KMS-11 (cell line): ENCODE data around the gene CPA5.

Experiments used
- H2AFZ ChIP-seq: fragments of 200-600 bp; sonication (generic); 2 replicates; pipeline ENCODE4 v1.6.1; 2016; ENCODE audit warnings: antibody characterized with exemption, mixed run types, low read depth
- H3K27ac ChIP-seq: fragments of 200-600 bp; sonication (generic); 2 replicates; pipeline ENCODE4 v1.6.1; 2016; ENCODE audit warnings: mild to moderate bottlenecking, mixed run types
- H3K27me3 ChIP-seq: fragments of 200-600 bp; sonication (generic); 2 replicates; pipeline ENCODE4 v1.6.1; 2017; ENCODE audit warnings: mild to moderate bottlenecking, low read depth, mixed run types, moderate library complexity; ENCODE audit not compliant: insufficient read depth
- H3K36me3 ChIP-seq: fragments of 200-600 bp; sonication (generic); 2 replicates; pipeline ENCODE4 v1.6.1; 2017; ENCODE audit warnings: mild to moderate bottlenecking, mixed run types; ENCODE audit not compliant: insufficient read depth
- H3K4me1 ChIP-seq: fragments of 200-600 bp; sonication (generic); 2 replicates; pipeline ENCODE4 v1.6.1; 2016; ENCODE audit warnings: mild to moderate bottlenecking, low read depth, mixed run types; ENCODE audit not compliant: poor library complexity, severe bottlenecking
- H3K4me2 ChIP-seq: fragments of 200-600 bp; sonication (generic); 2 replicates; pipeline ENCODE4 v1.7.0; 2016; ENCODE audit warnings: mild to moderate bottlenecking, mixed run types
- H3K4me3 ChIP-seq: fragments of 200-600 bp; sonication (generic); IDR thresholded peaks from 2 replicates; pipeline ENCODE4 v1.6.1; 2017; ENCODE audit warnings: low read depth, low read length, mixed read lengths; ENCODE audit not compliant: insufficient read depth
- H3K79me2 ChIP-seq: fragments of 200-600 bp; sonication (generic); 2 replicates; pipeline ENCODE4 v1.6.1; 2016; ENCODE audit warnings: low read depth, mixed run types; ENCODE audit not compliant: insufficient read depth
- H3K9ac ChIP-seq: fragments of 200-600 bp; sonication (generic); 2 replicates; pipeline ENCODE4 v1.6.1; 2016; ENCODE audit warnings: mild to moderate bottlenecking, mixed run types
- H4K20me1 ChIP-seq: fragments of 200-600 bp; sonication (generic); 2 replicates; pipeline ENCODE4 v1.6.1; 2016; ENCODE audit warnings: mild to moderate bottlenecking, mixed run types; ENCODE audit not compliant: insufficient read depth
- TF ChIP-seq, protein P1 (sequence below): fragments of 200-600 bp; sonication (generic); conservative IDR thresholded peaks from 2 replicates; pipeline ENCODE4 v1.6.1; 2017; ENCODE audit warnings: low read depth, mild to moderate bottlenecking, antibody characterized with exemption, low read length, moderate library complexity, mixed read lengths

CPA5 gene

DNA sequence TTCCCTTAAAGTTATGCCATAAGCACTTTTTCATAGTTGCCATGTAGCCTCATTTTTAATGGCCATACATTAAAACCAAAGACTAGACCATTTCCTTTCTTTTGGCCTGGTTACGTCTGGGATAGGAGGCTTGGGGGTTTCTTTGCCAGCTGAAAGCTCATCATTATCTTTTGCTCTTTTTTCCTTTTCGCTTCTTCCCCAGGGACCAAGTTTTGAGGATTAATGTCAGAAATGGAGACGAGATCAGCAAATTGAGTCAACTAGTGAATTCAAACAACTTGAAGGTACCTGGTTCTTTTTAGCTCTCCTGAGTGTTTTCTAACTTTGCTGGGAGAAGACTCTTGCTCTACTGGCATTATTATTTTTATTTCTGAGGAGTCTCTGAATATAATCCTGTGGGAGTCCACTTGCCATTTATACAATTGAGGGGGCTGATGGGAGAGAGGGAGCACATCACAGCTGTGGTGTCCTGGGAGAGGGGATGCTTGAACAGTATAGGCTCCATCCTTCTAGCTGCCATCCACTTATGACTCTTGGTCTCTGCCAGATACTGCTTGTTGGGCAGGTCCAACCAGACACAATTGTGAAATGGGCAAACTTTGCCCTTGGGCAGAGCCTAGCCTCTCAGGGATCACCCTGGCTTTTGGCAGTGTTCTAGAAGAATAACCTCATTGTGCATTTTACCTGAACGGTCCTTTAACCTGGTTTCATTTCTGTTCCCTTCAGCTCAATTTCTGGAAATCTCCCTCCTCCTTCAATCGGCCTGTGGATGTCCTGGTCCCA lies 45.9 kb upstream of the CPA5 start:
- Histone ChIP-seq H3K27ac (no peak overlapping the region), H4K20me1 (no peaks in the 10 kb centered on the region), H3K9ac (no peak overlapping the region), H3K27me3 (no peaks in the 10 kb centered on the region), H3K4me3 (no peak overlapping the region), H2AFZ (no peak overlapping the region), H3K79me2 (no peaks in the 10 kb centered on the region), H3K36me3 (no peaks in the 10 kb centered on the region), H3K4me2 (no peak overlapping the region), H3K4me1 (no peaks in the 10 kb centered on the region)
- TF ChIP-seq, protein P1, sequence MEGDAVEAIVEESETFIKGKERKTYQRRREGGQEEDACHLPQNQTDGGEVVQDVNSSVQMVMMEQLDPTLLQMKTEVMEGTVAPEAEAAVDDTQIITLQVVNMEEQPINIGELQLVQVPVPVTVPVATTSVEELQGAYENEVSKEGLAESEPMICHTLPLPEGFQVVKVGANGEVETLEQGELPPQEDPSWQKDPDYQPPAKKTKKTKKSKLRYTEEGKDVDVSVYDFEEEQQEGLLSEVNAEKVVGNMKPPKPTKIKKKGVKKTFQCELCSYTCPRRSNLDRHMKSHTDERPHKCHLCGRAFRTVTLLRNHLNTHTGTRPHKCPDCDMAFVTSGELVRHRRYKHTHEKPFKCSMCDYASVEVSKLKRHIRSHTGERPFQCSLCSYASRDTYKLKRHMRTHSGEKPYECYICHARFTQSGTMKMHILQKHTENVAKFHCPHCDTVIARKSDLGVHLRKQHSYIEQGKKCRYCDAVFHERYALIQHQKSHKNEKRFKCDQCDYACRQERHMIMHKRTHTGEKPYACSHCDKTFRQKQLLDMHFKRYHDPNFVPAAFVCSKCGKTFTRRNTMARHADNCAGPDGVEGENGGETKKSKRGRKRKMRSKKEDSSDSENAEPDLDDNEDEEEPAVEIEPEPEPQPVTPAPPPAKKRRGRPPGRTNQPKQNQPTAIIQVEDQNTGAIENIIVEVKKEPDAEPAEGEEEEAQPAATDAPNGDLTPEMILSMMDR = no peak

DNA sequence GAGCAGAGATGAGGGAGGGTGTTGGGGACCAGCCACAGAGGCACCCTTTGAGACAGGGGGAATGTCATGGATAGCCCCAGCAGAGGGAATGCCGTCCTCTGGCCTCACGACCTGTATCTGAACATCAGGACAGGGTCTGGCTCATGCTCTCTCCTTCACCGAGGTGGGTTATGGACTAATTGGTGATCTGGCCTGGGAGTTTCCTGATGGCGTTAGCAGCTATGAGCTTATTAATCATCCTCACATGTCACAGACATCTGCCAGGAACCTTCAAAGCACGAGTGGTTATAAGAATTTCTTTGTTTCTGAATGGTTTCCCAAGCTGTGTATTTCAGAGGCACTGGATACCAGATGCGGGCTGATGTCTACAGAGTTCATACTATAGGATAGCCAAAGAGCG lies 44.8 kb upstream of the CPA5 start:
- H3K36me3 ChIP-seq = no peaks in the 10 kb centered on the region
- no peak overlapping the region for H3K4me2 ChIP-seq
- TF ChIP-seq, protein P1 = no peak
- no peak overlapping the region for H3K9ac ChIP-seq
- H3K27me3 ChIP-seq = no peaks in the 10 kb centered on the region
- H3K27ac ChIP-seq = no peak overlapping the region
- no peak overlapping the region for H3K4me3 ChIP-seq
- H3K4me1 ChIP-seq = no peaks in the 10 kb centered on the region
- H2AFZ ChIP-seq = no peak overlapping the region
- H3K79me2 ChIP-seq = no peaks in the 10 kb centered on the region
- no peaks in the 10 kb centered on the region for H4K20me1 ChIP-seq

DNA sequence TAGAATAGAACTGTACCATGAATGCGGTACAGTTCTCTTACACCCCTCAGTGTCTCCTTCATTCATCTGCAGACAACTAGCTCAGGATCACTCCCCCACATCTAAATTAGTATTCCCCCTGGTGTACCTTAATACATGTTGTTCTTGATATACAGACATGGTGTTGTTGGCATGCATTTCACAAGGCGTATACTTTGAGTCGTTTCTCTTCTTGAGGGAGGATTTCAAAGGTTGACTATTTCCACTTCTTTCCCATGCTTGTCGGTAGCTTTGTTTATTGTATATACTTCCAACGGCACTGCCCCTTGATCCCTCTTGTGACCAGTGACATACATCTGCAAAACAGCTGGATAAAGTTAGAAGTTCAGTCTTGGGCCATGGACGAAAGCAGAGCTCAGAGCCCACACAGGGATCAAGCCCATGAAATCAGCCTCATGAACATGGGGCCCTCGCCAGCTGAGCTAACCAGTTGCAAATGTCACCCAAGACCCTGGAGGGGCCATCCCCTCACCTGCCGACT lies 43.1 kb upstream of the CPA5 start:
- H2AFZ ChIP-seq = no peak overlapping the region
- TF ChIP-seq, protein P1 = no peak

DNA sequence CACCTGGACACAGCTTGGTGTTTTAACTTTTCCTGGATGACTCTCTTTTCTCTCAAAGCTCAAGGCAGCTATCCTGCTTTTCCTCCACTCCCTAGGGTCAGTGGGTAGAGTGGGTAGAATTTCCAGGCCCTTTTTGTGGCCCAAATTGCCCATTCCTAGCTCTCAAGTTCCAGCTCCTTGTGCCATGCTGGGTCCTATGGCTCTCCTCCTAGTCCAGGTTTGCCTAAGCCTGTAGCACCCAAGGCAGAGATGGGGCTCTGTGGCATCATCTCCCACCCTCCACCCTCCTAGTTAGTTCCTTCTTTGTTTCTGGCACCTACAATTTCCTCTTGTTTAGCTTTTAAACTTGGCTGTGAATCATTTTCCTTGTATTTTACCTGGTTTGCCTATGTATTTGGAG lies 42.0 kb upstream of the CPA5 start:
- Histone ChIP-seq H4K20me1 (no peaks in the 10 kb centered on the region), H3K36me3 (no peaks in the 10 kb centered on the region), H3K79me2 (no peaks in the 10 kb centered on the region), H3K9ac (no peak overlapping the region), H3K4me1 (no peaks in the 10 kb centered on the region), H3K4me2 (no peak overlapping the region), H3K27me3 (no peaks in the 10 kb centered on the region), H3K4me3 (no peak overlapping the region), H2AFZ (no peak overlapping the region), H3K27ac (no peak overlapping the region)
- TF ChIP-seq, protein P1 = no peak

More for the DNA sequence above, 43.1 kb upstream of the CPA5 start:
- H3K4me2 ChIP-seq = no peak overlapping the region
- H3K27ac ChIP-seq = no peak overlapping the region
- H3K79me2 ChIP-seq = no peaks in the 10 kb centered on the region
- no peak overlapping the region for H3K9ac ChIP-seq
- no peaks in the 10 kb centered on the region for H4K20me1 ChIP-seq
- no peaks in the 10 kb centered on the region for H3K4me1 ChIP-seq
- H3K27me3 ChIP-seq = no peaks in the 10 kb centered on the region
- no peaks in the 10 kb centered on the region for H3K36me3 ChIP-seq
- H3K4me3 ChIP-seq = no peak overlapping the region
